Measurements from ENCODE around the gene ULK3. TPM values are rescaled to one million over a fixed set of nuclear protein-coding genes. Genes with fewer than 3 reads are reported as not detected.

ULK3 gene
- total RNA-seq, 2 donors from 2014 or later = 39.1 to 74.7 TPM

DNA sequence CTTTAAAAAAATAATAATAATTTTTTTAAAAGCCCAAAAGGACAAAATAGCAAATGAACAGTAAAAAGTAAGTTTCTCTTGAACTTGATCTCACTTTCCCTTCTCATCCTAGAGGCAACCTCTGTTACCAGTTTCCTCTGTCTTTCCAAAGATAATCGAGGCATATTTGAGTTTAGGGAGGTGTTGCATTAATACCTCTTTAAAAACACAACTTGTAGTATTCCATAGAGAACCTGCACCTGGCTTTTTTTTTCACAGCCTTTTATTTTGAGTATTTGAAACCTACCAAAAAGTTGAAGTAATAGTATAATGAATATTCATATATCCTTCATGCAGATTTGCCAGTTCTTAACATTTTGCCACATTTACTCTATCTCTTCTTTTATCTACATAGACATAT is 51.9 kb downstream of the ULK3 start:
- ATAC-seq = no peak
- Mint-ChIP-seq H3K4me1 (ENCODE audit: low read depth in 2 of 2) (peaks cover 72 to 77% of the 10 kb centered on the region in 2 donors), H3K27me3 (no peaks in the 10 kb centered on the region), H3K9me3 (no peaks in the 10 kb centered on the region), H3K4me3 (peak overlapping the region; percentile 87), H3K27ac (peak overlapping the region; percentile 91 to 97), H3K36me3 (peaks cover 12% of the 10 kb centered on the region)
- no peak for DNase-seq (ENCODE audit: low spot score)

DNA sequence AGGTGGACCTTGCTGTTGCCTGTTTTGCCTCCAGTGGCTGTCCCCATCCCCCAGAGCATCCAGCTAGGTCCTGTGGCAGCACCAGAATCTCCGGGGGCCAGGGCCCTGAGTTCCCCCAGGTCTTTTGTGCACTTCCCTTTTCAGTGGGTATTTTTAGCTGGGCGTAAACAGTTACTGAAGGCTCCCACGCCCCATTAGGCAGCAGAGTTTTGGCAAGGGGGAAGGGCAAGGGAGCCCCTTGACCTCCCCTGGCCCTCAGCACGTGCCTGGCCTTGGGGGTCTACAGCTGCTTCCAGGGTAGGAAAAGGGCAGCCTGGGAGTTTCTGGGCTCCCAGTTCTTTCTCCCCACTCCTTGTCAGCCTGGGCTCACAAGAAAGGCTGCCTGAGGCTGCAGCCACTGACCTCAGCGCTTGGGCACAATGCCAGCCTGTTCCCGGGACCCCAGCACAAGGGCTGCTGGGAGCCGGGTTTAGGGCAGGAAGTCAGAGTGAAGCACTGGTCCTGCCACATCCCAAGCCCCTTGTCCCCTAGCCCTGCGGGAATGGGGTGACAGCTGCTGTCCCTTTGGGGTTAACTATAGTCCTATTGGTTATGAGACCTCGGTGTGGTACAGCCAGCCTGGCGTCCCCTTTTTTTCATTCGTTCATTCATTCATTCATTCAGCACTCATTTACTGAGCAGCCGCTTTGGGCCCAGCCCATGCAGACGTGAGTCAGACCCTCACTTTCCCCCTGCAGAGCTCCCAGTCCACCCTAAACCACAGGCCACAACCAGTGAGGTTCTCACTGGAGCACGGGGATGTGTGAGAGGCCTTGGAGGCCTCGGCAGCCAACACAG is 52.7 kb downstream of the ULK3 start:
- H3K27me3 Mint-ChIP-seq = no peaks in the 10 kb centered on the region
- ATAC-seq (peak in 1 of 2 donors; percentile 26), DNase-seq (ENCODE audit: low spot score) (peak; percentile 82)
- H3K4me1 Mint-ChIP-seq (ENCODE audit: low read depth in 2 of 2) = peaks cover 75 to 79% of the 10 kb centered on the region in 2 donors
- H3K36me3 Mint-ChIP-seq = peaks cover 12% of the 10 kb centered on the region
- peak overlapping the region; percentile 87 for H3K4me3 Mint-ChIP-seq
- H3K9me3 Mint-ChIP-seq = no peaks in the 10 kb centered on the region
- H3K27ac Mint-ChIP-seq = peak overlapping the region; percentile 91 to 97

DNA sequence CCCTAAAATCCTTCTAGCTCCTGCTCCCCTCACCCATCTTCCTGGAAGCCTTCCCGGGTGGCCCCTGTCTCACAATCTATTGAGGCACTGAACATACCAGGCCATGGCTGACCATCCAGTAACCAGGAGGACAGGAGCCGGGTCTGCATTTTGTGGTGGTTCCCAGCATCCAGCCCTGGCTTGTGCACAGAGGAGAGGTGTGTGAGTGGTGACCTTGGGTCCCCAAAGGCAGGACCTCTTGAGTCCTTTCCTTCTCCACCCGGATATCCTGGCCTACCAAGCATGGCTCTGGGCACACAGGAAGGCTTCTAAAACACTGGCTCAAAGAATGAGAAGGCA is 53.2 kb downstream of the ULK3 start:
- Mint-ChIP-seq H3K4me3 (peak overlapping the region; percentile 87), H3K9me3 (no peaks in the 10 kb centered on the region), H3K36me3 (peaks cover 17% of the 10 kb centered on the region), H3K27ac (peak overlapping the region; percentile 91 to 97), H3K4me1 (ENCODE audit: low read depth in 2 of 2) (peaks cover 75 to 79% of the 10 kb centered on the region in 2 donors), H3K27me3 (no peaks in the 10 kb centered on the region)
- ATAC-seq (no peak), DNase-seq (ENCODE audit: low spot score) (no peak)

DNA sequence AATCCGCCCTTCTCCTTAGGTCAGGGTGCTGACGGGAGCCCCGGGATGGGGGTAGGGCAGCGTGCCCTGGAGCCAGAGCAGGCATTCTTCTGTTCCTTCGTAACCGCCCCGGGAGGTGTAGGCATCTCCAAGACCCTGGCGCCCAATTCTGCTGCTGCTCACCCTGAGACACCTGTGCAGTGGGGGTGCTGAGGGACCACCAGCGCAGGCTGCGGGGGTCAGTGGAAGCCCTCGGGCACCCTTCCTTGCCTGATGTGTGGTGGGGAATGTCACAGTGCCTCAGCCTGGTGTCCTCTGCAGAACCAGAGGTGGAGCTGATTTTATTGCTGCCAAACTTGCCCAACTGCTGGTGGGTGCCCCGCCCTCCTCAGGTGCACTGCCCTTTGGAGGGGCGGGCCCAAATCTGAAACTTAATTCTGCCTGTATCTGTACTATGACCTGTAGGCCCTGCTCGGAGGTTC is 53.8 kb downstream of the ULK3 start:
- ATAC-seq (no peak), DNase-seq (ENCODE audit: low spot score) (no peak)
- Mint-ChIP-seq H3K27ac (peak overlapping the region; percentile 91 to 97), H3K36me3 (peaks cover 17% of the 10 kb centered on the region), H3K27me3 (no peaks in the 10 kb centered on the region), H3K9me3 (no peaks in the 10 kb centered on the region), H3K4me3 (peak overlapping the region; percentile 87), H3K4me1 (ENCODE audit: low read depth in 2 of 2) (peaks cover 76 to 81% of the 10 kb centered on the region in 2 donors)

DNA sequence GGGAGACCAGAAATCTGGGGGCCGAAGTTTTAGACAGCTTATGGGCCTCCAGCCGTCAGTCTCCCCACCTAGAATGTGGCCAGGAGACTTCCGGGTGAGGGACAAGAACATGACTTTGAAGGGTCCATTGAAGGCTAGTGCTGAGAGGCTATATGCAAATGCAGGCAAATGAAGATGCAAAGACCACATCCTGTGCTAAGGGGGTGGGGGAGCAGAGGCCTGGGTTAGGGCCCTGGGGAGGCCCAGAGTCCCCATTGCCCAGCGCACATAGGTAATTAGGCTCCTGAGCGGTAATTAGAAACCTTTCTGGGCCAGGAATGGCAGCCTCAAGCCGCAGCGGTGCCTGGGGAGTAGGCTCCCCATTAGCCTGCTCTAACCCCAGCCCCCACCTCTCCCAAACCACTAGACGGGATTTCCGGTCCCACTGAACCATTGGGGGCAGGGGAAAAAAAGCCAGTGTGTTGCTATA is 54.2 kb downstream of the ULK3 start:
- Mint-ChIP-seq H3K9me3 (no peaks in the 10 kb centered on the region), H3K36me3 (peaks cover 17% of the 10 kb centered on the region), H3K4me1 (ENCODE audit: low read depth in 2 of 2) (peaks cover 78 to 86% of the 10 kb centered on the region in 2 donors), H3K27ac (peak overlapping the region; percentile 91 to 97), H3K4me3 (peak overlapping the region; percentile 87), H3K27me3 (no peaks in the 10 kb centered on the region)
- ATAC-seq (peak; percentile 70 to 80), DNase-seq (ENCODE audit: low spot score) (peak; percentile 89)

DNA sequence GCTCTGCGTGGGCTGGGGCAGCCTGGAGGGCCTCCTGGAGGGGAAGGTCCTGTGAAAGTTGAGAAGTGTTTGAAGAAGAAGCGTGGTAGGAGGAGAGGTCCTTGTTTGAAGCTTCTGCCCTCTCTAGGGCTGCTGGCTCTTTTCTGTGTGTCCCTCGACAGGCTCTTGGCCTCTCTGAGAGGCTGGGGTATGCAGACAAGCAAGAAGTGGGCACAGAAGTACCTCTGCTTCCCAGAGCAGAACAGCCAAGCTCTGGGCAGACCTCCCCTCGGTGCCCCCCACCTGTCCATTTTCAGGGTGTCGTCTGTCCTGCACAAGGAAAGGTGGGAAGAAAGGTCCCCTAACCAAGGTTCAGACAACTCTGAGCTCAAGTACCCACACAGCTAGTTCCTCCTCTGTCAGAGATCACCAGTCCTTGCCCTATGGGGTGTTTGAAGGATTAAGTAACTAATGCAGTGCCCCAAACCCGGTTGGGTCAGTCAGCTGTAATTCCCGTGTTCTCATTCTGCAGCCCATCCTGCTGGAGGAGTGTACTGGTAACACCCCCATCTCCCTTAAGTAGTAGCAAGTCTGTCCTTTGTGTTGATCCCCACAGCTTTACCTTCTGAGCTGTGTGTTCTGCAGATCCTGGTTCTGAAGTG is 54.8 kb downstream of the ULK3 start:
- peaks cover 17% of the 10 kb centered on the region for H3K36me3 Mint-ChIP-seq
- H3K27ac Mint-ChIP-seq = peak overlapping the region; percentile 91 to 97
- no peaks in the 10 kb centered on the region for H3K27me3 Mint-ChIP-seq
- DNase-seq (ENCODE audit: low spot score) (no peak), ATAC-seq (no peak)
- H3K4me3 Mint-ChIP-seq = peak overlapping the region; percentile 87
- no peaks in the 10 kb centered on the region for H3K9me3 Mint-ChIP-seq
- H3K4me1 Mint-ChIP-seq (ENCODE audit: low read depth in 2 of 2) = peaks cover 79 to 87% of the 10 kb centered on the region in 2 donors

DNA sequence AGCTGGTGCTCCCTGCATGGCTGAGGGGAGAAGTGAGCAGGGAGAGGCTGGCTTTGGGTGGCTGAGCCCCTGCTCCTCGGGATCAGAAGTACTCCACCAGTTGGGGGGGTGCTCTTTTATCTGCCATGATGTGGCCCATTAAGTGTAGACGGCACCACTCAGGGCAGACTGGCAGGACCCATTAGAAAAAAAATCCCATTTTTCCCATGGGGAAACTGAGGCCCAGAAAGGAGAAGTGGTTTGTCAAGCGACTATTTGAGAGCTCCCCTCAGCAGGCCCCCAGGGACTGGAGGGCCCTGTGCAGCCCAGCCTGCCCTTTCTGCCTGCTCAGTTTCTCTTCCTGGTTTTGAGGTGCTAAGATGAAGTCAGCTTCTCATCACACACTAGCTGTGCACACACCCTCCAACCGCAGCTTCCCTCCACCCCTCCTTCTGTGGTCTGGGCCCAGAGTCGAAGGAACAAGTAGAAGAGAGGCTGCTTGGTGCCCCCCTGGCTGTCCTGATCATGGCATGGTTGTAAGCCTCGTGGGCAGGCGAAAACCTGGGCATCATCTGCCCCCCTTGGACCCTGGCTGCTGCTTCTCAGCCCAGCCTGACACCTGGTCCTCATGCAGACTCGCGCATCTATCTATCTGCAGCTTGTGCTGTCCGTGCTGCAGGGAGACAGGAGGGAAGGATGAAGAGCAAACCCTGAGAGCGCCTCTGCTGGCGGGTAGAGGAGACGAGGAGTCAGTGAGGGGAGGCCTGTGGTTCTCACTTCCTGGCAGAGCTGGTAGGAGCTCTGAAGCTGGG is 55.5 kb downstream of the ULK3 start:
- Mint-ChIP-seq H3K9me3 (no peaks in the 10 kb centered on the region), H3K4me3 (peak overlapping the region; percentile 87), H3K36me3 (peaks cover 17% of the 10 kb centered on the region), H3K27ac (peak overlapping the region; percentile 91 to 97), H3K27me3 (no peaks in the 10 kb centered on the region), H3K4me1 (ENCODE audit: low read depth in 2 of 2) (peaks cover 72 to 83% of the 10 kb centered on the region in 2 donors)
- peak; percentile 81 to 85 for ATAC-seq
- DNase-seq (ENCODE audit: low spot score) = peak; percentile 96

DNA sequence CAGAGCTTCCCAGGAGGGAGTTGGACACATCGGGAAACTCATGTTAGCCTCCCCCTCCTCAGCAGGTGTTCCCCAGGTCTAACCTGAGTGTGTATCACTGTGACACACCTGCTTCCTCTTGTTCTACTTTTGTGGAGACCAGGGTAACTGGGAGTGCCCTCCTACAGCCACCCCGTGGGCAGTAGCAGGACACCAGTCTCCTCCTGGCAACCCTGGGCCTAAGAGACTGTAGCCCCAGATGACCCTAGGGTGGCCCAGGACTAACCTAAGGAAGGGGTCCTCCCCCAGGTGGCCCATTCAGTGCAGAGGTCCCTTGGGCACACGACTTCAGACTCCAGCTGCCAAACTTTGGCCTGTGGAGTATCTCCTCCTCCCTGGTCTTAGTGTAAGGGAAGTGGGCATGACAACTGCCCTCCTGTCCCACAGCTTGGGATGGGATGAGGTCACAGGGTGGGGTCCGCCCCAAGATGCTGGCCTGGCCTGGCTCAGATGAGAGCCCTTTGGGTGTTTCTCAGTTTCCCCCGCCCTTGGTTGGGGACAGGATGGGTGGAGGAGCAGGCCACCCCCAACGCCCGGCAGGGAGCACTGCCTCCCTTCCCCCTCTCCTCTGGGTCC is 56.3 kb downstream of the ULK3 start:
- H3K4me1 Mint-ChIP-seq (ENCODE audit: low read depth in 2 of 2) = peaks cover 65 to 76% of the 10 kb centered on the region in 2 donors
- H3K4me3 Mint-ChIP-seq = peak overlapping the region; percentile 87
- no peak for DNase-seq (ENCODE audit: low spot score)
- ATAC-seq = no peak
- peaks cover 13% of the 10 kb centered on the region for H3K36me3 Mint-ChIP-seq
- H3K27ac Mint-ChIP-seq = peak overlapping the region; percentile 91 to 97
- H3K27me3 Mint-ChIP-seq = no peaks in the 10 kb centered on the region
- H3K9me3 Mint-ChIP-seq = no peaks in the 10 kb centered on the region

Other genes with a start within 250 kb of the ULK3 start
- gene CLK3, start 227.3 kb downstream of the ULK3 start, total RNA-seq = 100 to 1,000 TPM; 148 TPM
- 10 to 100 TPM; 69.4 to 73.0 TPM for gene EDC3, start 147.1 kb downstream of the ULK3 start, total RNA-seq
- 1 to 10 TPM; 3.2 to 4.6 TPM for gene CYP1A1, start 117.6 kb downstream of the ULK3 start, total RNA-seq
- not detected for gene CYP1A2, start 94.3 kb downstream of the ULK3 start, total RNA-seq
- 100 to 1,000 TPM; 323 TPM for gene CSK, start 61.1 kb downstream of the ULK3 start, total RNA-seq
- gene LMAN1L, start 30.3 kb downstream of the ULK3 start, total RNA-seq = 1 to 10 TPM; 3.4 to 4.9 TPM
- gene CPLX3, start 16.5 kb downstream of the ULK3 start, total RNA-seq = 1 to 10 TPM in 1 of 2 donors, under 1 TPM in 1; 0.43 to 1.7 TPM
- 100 to 1,000 TPM; 109 to 111 TPM for gene SCAMP2, start 30.2 kb upstream of the ULK3 start, total RNA-seq
- gene MPI, start 46.9 kb upstream of the ULK3 start, total RNA-seq = 10 to 100 TPM; 43.6 to 46.8 TPM
- gene FAM219B, start 63.7 kb upstream of the ULK3 start, total RNA-seq = 10 to 100 TPM; 49.6 to 74.3 TPM
- 100 to 1,000 TPM; 221 to 229 TPM for gene COX5A, start 94.9 kb upstream of the ULK3 start, total RNA-seq
- 1 to 10 TPM; 1.5 to 3.6 TPM for gene RPP25, start 113.6 kb upstream of the ULK3 start, total RNA-seq
- 1 to 10 TPM in 1 of 2 donors, under 1 TPM in 1; 0.40 to 2.7 TPM for gene SCAMP5, start 152.4 kb upstream of the ULK3 start, total RNA-seq
- 10 to 100 TPM; 27.0 to 42.0 TPM for gene PPCDC, start 180.4 kb upstream of the ULK3 start, total RNA-seq

Measured in natural killer cell treated with Interleukin-12 subunit alpha and Interleukin-12 subunit beta and Interleukin-15 and Interleukin-18, amount 100 ng/mL, for 72 hours (primary cell).